H9 (cell line): ENCODE data around the gene RABGAP1L. TPM values are rescaled to one million over a fixed set of nuclear protein-coding genes. Genes with fewer than 3 reads are reported as not detected.
A peak's percentile ranks its signal among the peaks of the same experiment; 100 is the strongest.

ENCODE experiments used
- DNase-seq: peaks from one replicate; pipeline ENCODE4 v3.0.0-alpha.2; 2017
- H2AFZ ChIP-seq: one replicate; pipeline ENCODE4 v1.6.1; 2013; ENCODE audit warnings: mild to moderate bottlenecking, low read length, control low read depth, moderate library complexity
- H2AK5ac ChIP-seq: 2 replicates; pipeline ENCODE4 v1.6.1; 2013; ENCODE audit warnings: low read length, control low read depth, mixed read lengths; ENCODE audit not compliant: insufficient read length
- H2BK120ac ChIP-seq: one replicate; pipeline ENCODE4 v1.6.1; 2013; ENCODE audit warnings: low read depth, mild to moderate bottlenecking, low read length, control low read depth, inconsistent platforms; ENCODE audit not compliant: poor library complexity, severe bottlenecking
- H2BK12ac ChIP-seq: 2 replicates; pipeline ENCODE4 v1.6.1; 2013; ENCODE audit warnings: low read length, control low read depth, mixed read lengths, low read depth; ENCODE audit not compliant: insufficient read length
- H2BK15ac ChIP-seq: 2 replicates; pipeline ENCODE4 v1.6.1; 2013; ENCODE audit warnings: low read depth, low read length, control low read depth
- H2BK20ac ChIP-seq: one replicate; pipeline ENCODE4 v1.6.1; 2013; ENCODE audit warnings: low read depth, mild to moderate bottlenecking, low read length, control low read depth, inconsistent platforms; ENCODE audit not compliant: poor library complexity, severe bottlenecking
- H2BK5ac ChIP-seq: 2 replicates; pipeline ENCODE4 v1.6.1; 2013; ENCODE audit warnings: low read length, control low read depth, mixed read lengths; ENCODE audit not compliant: insufficient read length
- H3K14ac ChIP-seq: 2 replicates; pipeline ENCODE4 v1.6.1; 2013; ENCODE audit warnings: low read length, control low read depth; ENCODE audit not compliant: insufficient read depth
- H3K18ac ChIP-seq: 2 replicates; pipeline ENCODE4 v1.6.1; 2013; ENCODE audit warnings: low read depth, mild to moderate bottlenecking, mixed read lengths, low read length, control low read depth; ENCODE audit not compliant: insufficient read length
- H3K23ac ChIP-seq: 2 replicates; pipeline ENCODE4 v1.6.1; 2013; ENCODE audit warnings: low read length, control low read depth, mixed read lengths, low read depth; ENCODE audit not compliant: insufficient read length
- H3K23me2 ChIP-seq: 2 replicates; pipeline ENCODE4 v1.6.1; 2013; ENCODE audit warnings: low read depth, mild to moderate bottlenecking, mixed read lengths, low read length, control low read depth; ENCODE audit not compliant: insufficient read length, poor library complexity, severe bottlenecking
- H3K27ac ChIP-seq: 2 replicates; pipeline ENCODE4 v1.5.1; 2013; ENCODE audit warnings: low read length, control low read depth, mixed read lengths, low read depth; ENCODE audit not compliant: insufficient read length
- H3K27me3 ChIP-seq: 2 replicates; pipeline ENCODE4 v1.6.1; 2013; ENCODE audit warnings: low read length, control low read depth, inconsistent platforms; ENCODE audit not compliant: insufficient read depth
- H3K4ac ChIP-seq: 2 replicates; pipeline ENCODE4 v1.6.1; 2013; ENCODE audit warnings: low read depth, mild to moderate bottlenecking, control low read depth, inconsistent platforms, low read length, moderate library complexity
- H3K4me1 ChIP-seq: 2 replicates; pipeline ENCODE4 v1.6.1; 2013; ENCODE audit warnings: low read length, control low read depth, inconsistent platforms; ENCODE audit not compliant: insufficient read depth
- H3K4me2 ChIP-seq: 2 replicates; pipeline ENCODE4 v1.6.1; 2013; ENCODE audit warnings: low read length, control low read depth, mixed read lengths; ENCODE audit not compliant: insufficient read length, insufficient read depth
- H3K56ac ChIP-seq: 2 replicates; pipeline ENCODE4 v1.6.1; 2013; ENCODE audit warnings: low read depth, mild to moderate bottlenecking, mixed read lengths, low read length, control low read depth; ENCODE audit not compliant: insufficient read length
- H3K79me1 ChIP-seq: 2 replicates; pipeline ENCODE4 v1.6.1; 2013; ENCODE audit warnings: low read depth, mild to moderate bottlenecking, moderate library complexity, low read length, control low read depth, inconsistent platforms; ENCODE audit not compliant: insufficient read depth, poor library complexity, severe bottlenecking
- H3K79me2 ChIP-seq: 2 replicates; pipeline ENCODE4 v1.6.1; 2013; ENCODE audit warnings: low read length, control low read depth, inconsistent platforms; ENCODE audit not compliant: insufficient read depth
- H3K9ac ChIP-seq: 2 replicates; pipeline ENCODE4 v1.6.1; 2013; ENCODE audit warnings: low read length, control low read depth, mixed read lengths; ENCODE audit not compliant: insufficient read length; ENCODE audit errors: extremely low read depth
- H3K9me3 ChIP-seq: one replicate; pipeline ENCODE4 v1.6.1; 2013; ENCODE audit warnings: low read depth, low read length, inconsistent platforms; ENCODE audit not compliant: control insufficient read depth
- H3T11ph ChIP-seq: one replicate; pipeline ENCODE4 v1.6.1; 2013; ENCODE audit warnings: mild to moderate bottlenecking, low read length, control low read depth, inconsistent platforms
- H4K20me1 ChIP-seq: one replicate; pipeline ENCODE4 v1.6.1; 2013; ENCODE audit not compliant: control insufficient read depth, insufficient read length, insufficient read depth
- H4K5ac ChIP-seq: 2 replicates; pipeline ENCODE4 v1.6.1; 2013; ENCODE audit warnings: low read depth, mild to moderate bottlenecking, mixed read lengths, low read length, control low read depth; ENCODE audit not compliant: insufficient read length
- H4K8ac ChIP-seq: replicated peaks from 2 replicates; pipeline ENCODE4 v1.6.1; 2013; ENCODE audit warnings: low read length, control low read depth, mixed read lengths, low read depth; ENCODE audit not compliant: insufficient read length
- H4K91ac ChIP-seq: 2 replicates; pipeline ENCODE4 v1.6.1; 2013; ENCODE audit warnings: low read depth, mild to moderate bottlenecking, moderate library complexity, mixed read lengths, low read length, control low read depth; ENCODE audit not compliant: insufficient read length
- H3K27ac Mint-ChIP-seq, 3 experiments: 2 replicates in 2 of 3; 3 replicates in 1 of 3; pipeline ENCODE4 v1.8.0; 2020 to 2021; ENCODE audit warnings: mixed read lengths in 3 of 3, mild to moderate bottlenecking in 1 of 3, moderate library complexity in 1 of 3
- H3K27me3 Mint-ChIP-seq: 2 replicates; pipeline ENCODE4 v1.8.0; 2021; ENCODE audit warnings: low read depth, mild to moderate bottlenecking, moderate library complexity, mixed read lengths
- H3K36me3 Mint-ChIP-seq, 3 experiments: 2 replicates in 2 of 3; 3 replicates in 1 of 3; pipeline ENCODE4 v1.8.0; 2020 to 2021; ENCODE audit warnings: low read depth in 3 of 3, mixed read lengths in 3 of 3; ENCODE audit not compliant: insufficient read depth in 1 of 3
- H3K4me1 Mint-ChIP-seq, 2 experiments: 2 replicates each; pipeline ENCODE4 v1.8.0; 2020; ENCODE audit warnings: mixed read lengths in 2 of 2
- H3K4me3 Mint-ChIP-seq, 2 experiments: 2 replicates in 1 of 2; 3 replicates in 1 of 2; pipeline ENCODE4 v1.8.0; 2020 to 2021; ENCODE audit warnings: mild to moderate bottlenecking in 2 of 2, mixed read lengths in 2 of 2, moderate library complexity in 1 of 2
- H3K9me3 Mint-ChIP-seq, 2 experiments: 2 replicates in 1 of 2; 3 replicates in 1 of 2; pipeline ENCODE4 v1.8.0; 2020; ENCODE audit warnings: mild to moderate bottlenecking in 2 of 2, mixed read lengths in 2 of 2, moderate library complexity in 1 of 2
- WGBS: extraction: QIAGEN DNeasy Blood & Tissue Kit; methylation state at CpG from one replicate; pipeline ENCODE4 v1.1.7; 2013; ENCODE audit warnings: missing lambda C conversion rate, low lambda C conversion rate, mixed read lengths; ENCODE audit not compliant: insufficient read length; ENCODE audit errors: extremely low coverage; 5-methylcytosine and 5-hydroxymethylcytosine counted together
- total RNA-seq: library from RNA; stranded (reverse); gene quantifications from 2 replicates; pipeline ENCODE4 v1.2.1, GENCODE V29; 2021
- TF ChIP-seq, protein P1 (sequence below): fragments of 200-600 bp; sonication (generic); conservative IDR thresholded peaks from 3 replicates; pipeline ENCODE4 v1.8.0; 2021; ENCODE audit warnings: antibody characterized with exemption, mild to moderate bottlenecking

The RABGAP1L gene
- total RNA-seq, 1 experiment from 2014 or later, result 147 TPM

GRCh38 chr1:174775621-174776020, 616.3 kb downstream of the RABGAP1L start:
- H3K4me3 Mint-ChIP-seq, result no peak overlapping the region
- Histone ChIP-seq H2AK5ac (no peak overlapping the region), H3K4ac (no peak overlapping the region), H2BK120ac (no peak overlapping the region), H3K27me3 (no peaks in the 10 kb centered on the region), H3K9me3 (no peaks in the 10 kb centered on the region), H3K79me1 (no peaks in the 10 kb centered on the region), H4K20me1 (no peaks in the 10 kb centered on the region), H2BK15ac (no peak overlapping the region), H3K4me2 (no peak overlapping the region), H3K9ac (no peak overlapping the region), H2AFZ (no peak overlapping the region), H3K14ac (no peak overlapping the region), H2BK20ac (no peak overlapping the region), H3K56ac (no peak overlapping the region), H4K5ac (no peak overlapping the region), H3K27ac (no peak overlapping the region), H4K91ac (no peak overlapping the region), H2BK5ac (no peak overlapping the region), H3K18ac (no peak overlapping the region), H3K79me2 (no peaks in the 10 kb centered on the region), H3K23me2 (no peaks in the 10 kb centered on the region), H3T11ph (no peak overlapping the region), H3K23ac (no peak overlapping the region), H4K8ac (no peak overlapping the region), H2BK12ac (no peak overlapping the region), H3K4me1 (no peaks in the 10 kb centered on the region; the same call in 1 of the 2 replicates)
- H3K27ac Mint-ChIP-seq, result peak overlapping the region in 1 of 3 experiments; percentile 40; a peak in 1 of 7 replicates
- H3K4me1 Mint-ChIP-seq, result peaks cover 3 to 4% of the 10 kb centered on the region in 2 experiments
- H3K9me3 Mint-ChIP-seq, result peaks cover 0 to 4% of the 10 kb centered on the region in 2 experiments; a peak in 1 of 5 replicates
- no peak for DNase-seq
- H3K36me3 Mint-ChIP-seq, result peaks cover 0 to 10% (median 2%) of the 10 kb centered on the region in 3 experiments; a peak in 3 of 7 replicates
- TF ChIP-seq, protein P1, sequence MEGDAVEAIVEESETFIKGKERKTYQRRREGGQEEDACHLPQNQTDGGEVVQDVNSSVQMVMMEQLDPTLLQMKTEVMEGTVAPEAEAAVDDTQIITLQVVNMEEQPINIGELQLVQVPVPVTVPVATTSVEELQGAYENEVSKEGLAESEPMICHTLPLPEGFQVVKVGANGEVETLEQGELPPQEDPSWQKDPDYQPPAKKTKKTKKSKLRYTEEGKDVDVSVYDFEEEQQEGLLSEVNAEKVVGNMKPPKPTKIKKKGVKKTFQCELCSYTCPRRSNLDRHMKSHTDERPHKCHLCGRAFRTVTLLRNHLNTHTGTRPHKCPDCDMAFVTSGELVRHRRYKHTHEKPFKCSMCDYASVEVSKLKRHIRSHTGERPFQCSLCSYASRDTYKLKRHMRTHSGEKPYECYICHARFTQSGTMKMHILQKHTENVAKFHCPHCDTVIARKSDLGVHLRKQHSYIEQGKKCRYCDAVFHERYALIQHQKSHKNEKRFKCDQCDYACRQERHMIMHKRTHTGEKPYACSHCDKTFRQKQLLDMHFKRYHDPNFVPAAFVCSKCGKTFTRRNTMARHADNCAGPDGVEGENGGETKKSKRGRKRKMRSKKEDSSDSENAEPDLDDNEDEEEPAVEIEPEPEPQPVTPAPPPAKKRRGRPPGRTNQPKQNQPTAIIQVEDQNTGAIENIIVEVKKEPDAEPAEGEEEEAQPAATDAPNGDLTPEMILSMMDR, result no peak
- H3K27me3 Mint-ChIP-seq, result no peaks in the 10 kb centered on the region
- WGBS, result no CpG with 5 or more reads among the region's 2 CpGs
